ENCODE measurements around the gene ODF2L.
"Not testable (repeated sequence)": the region's sequence is repeated elsewhere in the genome, so short reads cannot be mapped to it uniquely, and the experiment has no call there.

ODF2L gene

GRCh38 chr1:86365896-86366295, 30.2 kb downstream of the ODF2L start:
- DNase-seq (ENCODE audit: low spot score in 2 of 2), result no peak
- H3K27me3 Mint-ChIP-seq, result no peaks in the 10 kb centered on the region
- no peak for ATAC-seq (ENCODE audit: low read depth)
- H3K9me3 Mint-ChIP-seq, result no peaks in the 10 kb centered on the region
- no peak overlapping the region for H3K27ac Mint-ChIP-seq
- no peak overlapping the region for H3K4me3 Mint-ChIP-seq
- H3K36me3 Mint-ChIP-seq, result peaks cover 14% of the 10 kb centered on the region
- no peaks in the 10 kb centered on the region for H3K4me1 Mint-ChIP-seq

- H3K36me3 Mint-ChIP-seq, result peaks cover 21% of the 10 kb centered on the region
- ATAC-seq (ENCODE audit: low read depth) (no peak), DNase-seq (ENCODE audit: low spot score in 2 of 2) (no peak)
- no peaks in the 10 kb centered on the region for H3K4me1 Mint-ChIP-seq
- H3K27ac Mint-ChIP-seq, result no peak overlapping the region
- H3K9me3 Mint-ChIP-seq, result no peaks in the 10 kb centered on the region
- no peaks in the 10 kb centered on the region for H3K27me3 Mint-ChIP-seq
- H3K4me3 Mint-ChIP-seq, result no peak overlapping the region
These were observed 33.3 kb downstream of the ODF2L start for GRCh38 chr1:86362807-86363206.

DNA sequence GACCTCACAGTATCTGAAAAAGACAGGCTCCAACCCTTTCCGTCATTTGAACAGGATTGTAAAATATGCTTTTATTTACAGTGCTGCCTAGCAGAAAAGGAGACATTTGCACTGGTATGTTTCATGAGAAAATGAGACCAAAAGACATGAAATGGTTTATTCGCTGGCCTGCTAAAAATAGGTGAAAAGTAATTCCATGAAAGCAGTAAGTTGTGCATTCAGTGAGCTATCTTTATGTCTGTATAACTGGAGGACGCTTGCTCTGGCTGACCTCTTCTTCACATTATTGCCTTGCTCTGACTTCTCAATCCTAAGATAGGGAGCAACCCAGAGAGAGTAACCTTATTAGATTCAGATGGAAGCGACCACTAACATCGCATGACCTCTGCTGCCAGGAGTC, 38.3 kb downstream of the ODF2L start:
- peaks cover 34% of the 10 kb centered on the region for H3K36me3 Mint-ChIP-seq
- H3K27me3 Mint-ChIP-seq, result no peaks in the 10 kb centered on the region
- no peak overlapping the region for H3K4me3 Mint-ChIP-seq
- peaks cover under 1% of the 10 kb centered on the region for H3K9me3 Mint-ChIP-seq
- ATAC-seq (ENCODE audit: low read depth) (no peak), DNase-seq (ENCODE audit: low spot score in 2 of 2) (no peak)
- no peaks in the 10 kb centered on the region for H3K4me1 Mint-ChIP-seq
- no peak overlapping the region for H3K27ac Mint-ChIP-seq

DNA sequence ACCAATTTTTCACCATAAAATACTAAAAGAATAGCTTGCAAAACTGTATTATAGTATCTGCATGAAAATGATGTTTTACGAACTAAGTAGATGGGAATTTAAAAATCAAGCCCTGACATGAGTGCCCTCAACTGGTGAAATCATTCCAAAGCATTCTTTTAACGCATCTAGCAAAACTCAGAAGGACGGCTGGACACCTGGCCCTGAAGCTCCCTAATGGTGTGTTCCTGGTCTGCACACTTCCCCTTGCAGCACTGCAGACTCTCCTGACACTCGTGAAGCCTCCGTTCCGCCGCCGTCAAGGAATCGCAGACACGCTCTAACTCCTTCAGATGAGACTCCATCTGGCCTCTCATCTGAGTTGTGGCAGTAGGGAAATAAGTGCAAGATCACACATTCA, 39.9 kb downstream of the ODF2L start:
- Mint-ChIP-seq H3K27me3 (no peaks in the 10 kb centered on the region), H3K9me3 (peaks cover 5% of the 10 kb centered on the region), H3K4me3 (no peak overlapping the region), H3K36me3 (peaks cover 37% of the 10 kb centered on the region), H3K27ac (no peak overlapping the region), H3K4me1 (no peaks in the 10 kb centered on the region)
- ATAC-seq (ENCODE audit: low read depth) (no peak), DNase-seq (ENCODE audit: low spot score in 2 of 2) (no peak)

DNA sequence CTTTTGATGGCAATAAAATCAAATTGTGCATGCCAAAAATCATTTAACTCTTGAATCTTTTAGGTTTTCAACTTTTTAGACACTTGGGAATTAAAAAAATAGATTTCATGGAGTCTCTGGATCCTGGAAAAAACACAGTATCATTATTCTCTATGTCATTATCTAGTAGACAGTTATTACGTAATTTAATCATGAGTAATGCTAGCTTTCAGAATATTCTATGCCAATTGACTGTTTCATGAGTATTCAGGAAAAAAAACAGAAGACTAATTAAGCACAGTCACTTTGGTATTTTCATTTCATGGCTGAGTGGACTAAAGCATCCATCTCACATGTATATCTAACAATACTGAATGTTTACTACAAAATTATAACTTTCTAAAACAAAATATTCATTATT, 44.0 kb downstream of the ODF2L start:
- ATAC-seq (ENCODE audit: low read depth) (no peak), DNase-seq (ENCODE audit: low spot score in 2 of 2) (no peak)
- no peaks in the 10 kb centered on the region for H3K27me3 Mint-ChIP-seq
- no peaks in the 10 kb centered on the region for H3K4me1 Mint-ChIP-seq
- peaks cover 34% of the 10 kb centered on the region for H3K36me3 Mint-ChIP-seq
- H3K27ac Mint-ChIP-seq, result no peak overlapping the region
- H3K9me3 Mint-ChIP-seq, result peaks cover 7% of the 10 kb centered on the region
- H3K4me3 Mint-ChIP-seq, result no peak overlapping the region

GRCh38 chr1:86350230-86350629, 45.9 kb downstream of the ODF2L start:
- peaks cover 28% of the 10 kb centered on the region for H3K36me3 Mint-ChIP-seq
- H3K27me3 Mint-ChIP-seq; H3K4me3 Mint-ChIP-seq; H3K4me1 Mint-ChIP-seq; H3K27ac Mint-ChIP-seq; H3K9me3 Mint-ChIP-seq; DNase-seq (ENCODE audit: low spot score in 2 of 2); ATAC-seq (ENCODE audit: low read depth): not testable (repeated sequence)

DNA sequence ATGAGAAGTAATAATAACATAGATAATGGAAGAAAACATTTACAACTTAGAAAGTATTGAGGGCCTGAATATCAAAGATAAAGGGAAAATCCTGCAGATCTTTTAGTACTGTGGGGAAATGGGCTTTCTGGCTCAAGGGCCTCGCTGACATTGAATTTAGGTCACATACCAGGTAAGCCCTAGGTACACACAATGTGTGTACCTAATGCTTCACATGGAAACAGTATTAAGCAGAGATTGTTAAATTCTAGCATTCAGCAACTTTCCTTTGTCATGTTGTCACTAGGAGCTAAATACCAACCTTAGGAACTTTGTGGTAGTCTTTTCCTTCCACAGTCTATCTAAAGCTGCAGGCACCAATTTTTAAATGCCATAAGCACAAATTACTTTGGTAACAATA, 49.7 kb downstream of the ODF2L start:
- Mint-ChIP-seq H3K36me3 (peaks cover 10% of the 10 kb centered on the region), H3K27me3 (no peaks in the 10 kb centered on the region), H3K9me3 (peaks cover 7% of the 10 kb centered on the region), H3K4me3 (no peak overlapping the region), H3K27ac (no peak overlapping the region), H3K4me1 (no peaks in the 10 kb centered on the region)
- ATAC-seq (ENCODE audit: low read depth), result no peak
- no peak for DNase-seq (ENCODE audit: low spot score in 2 of 2)

DNA sequence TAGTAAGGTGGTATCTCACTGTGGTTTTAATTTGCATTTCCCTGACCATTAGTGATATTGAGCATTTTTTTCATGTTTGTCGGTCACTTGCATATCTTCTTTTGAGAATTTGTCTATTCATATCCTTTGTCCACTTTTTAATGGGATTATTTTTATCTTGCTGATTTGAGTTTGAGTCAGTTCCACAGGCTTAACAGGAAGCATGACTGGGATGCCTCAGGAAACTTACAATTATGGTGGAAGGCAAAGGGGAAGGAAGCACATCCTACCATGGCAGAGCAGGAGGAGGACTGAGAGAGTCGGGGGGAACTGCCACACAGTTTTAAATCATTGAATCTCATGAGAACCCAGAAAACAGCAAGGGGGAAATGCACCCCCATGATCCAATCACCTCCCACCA, 51.1 kb downstream of the ODF2L start:
- Mint-ChIP-seq H3K4me3 (no peak overlapping the region), H3K36me3 (peaks cover 2% of the 10 kb centered on the region), H3K27ac (no peak overlapping the region), H3K27me3 (no peaks in the 10 kb centered on the region), H3K4me1 (no peaks in the 10 kb centered on the region), H3K9me3 (peaks cover 9% of the 10 kb centered on the region)
- no peak for DNase-seq (ENCODE audit: low spot score in 2 of 2)
- no peak for ATAC-seq (ENCODE audit: low read depth)

DNA sequence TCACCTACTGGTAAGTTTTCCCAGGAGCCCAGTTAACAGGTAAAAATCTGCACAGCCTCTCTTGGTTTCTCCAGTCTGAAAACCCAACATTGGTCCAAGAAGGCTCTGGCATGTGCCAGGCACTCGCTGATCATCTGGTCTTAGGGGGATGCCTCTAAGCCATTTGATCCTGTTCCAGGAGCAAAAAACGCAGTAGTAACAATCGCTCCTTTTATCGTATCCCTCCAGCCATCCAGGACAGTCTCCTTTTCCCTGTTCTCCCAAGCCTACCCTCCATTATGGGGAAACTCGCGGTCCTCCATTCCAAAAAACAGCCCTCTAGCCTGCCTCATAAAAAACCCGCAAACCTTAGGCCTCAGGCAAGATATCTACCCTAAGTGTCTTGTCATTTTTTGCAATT, 56.2 kb downstream of the ODF2L start:
- Mint-ChIP-seq H3K36me3 (no peaks in the 10 kb centered on the region), H3K27me3 (no peaks in the 10 kb centered on the region), H3K4me3 (no peak overlapping the region), H3K27ac (no peak overlapping the region), H3K9me3 (peaks cover 6% of the 10 kb centered on the region), H3K4me1 (no peaks in the 10 kb centered on the region)
- ATAC-seq (ENCODE audit: low read depth), result no peak
- DNase-seq (ENCODE audit: low spot score in 2 of 2), result no peak

DNA sequence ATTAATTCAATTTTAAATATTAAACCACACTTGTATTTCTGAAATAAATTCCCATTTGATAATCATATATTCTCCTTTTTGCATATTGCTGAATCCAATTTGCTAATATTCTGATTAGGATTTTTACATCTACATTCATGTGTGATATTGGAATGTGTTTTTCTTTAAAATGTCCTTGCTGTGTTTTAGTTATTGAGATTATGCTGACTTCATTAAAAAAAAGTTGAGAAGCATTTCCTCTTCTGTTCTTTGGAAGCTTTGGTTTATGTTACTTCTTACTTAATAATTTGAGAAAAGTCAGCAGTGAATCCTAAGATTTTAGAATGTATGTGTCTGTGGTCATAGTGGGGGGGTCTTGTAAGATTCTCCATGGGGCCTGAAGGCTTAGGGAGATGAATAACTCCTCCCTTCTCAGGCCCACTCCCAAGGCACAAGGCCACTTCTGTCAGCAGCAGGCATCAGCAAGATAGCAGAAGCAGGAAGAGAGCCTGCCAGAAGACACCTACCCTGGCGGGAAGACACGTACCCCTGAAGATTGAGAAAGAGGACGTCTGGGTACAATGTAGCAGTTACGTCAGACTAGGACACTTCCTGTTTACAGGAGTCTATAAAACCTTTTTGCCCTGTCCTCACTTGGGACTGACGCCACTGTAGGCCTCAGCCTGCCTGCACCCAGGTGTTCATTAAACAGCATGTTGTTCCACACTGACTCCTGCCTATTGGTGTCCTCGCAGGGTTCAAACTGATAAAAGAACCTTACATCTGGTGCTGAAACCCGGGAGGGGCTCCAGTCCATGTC, 56.9 kb downstream of the ODF2L start:
- Mint-ChIP-seq H3K4me3 (no peak overlapping the region), H3K9me3 (peaks cover 4% of the 10 kb centered on the region), H3K4me1 (no peaks in the 10 kb centered on the region), H3K36me3 (no peaks in the 10 kb centered on the region), H3K27ac (no peak overlapping the region), H3K27me3 (no peaks in the 10 kb centered on the region)
- ATAC-seq (ENCODE audit: low read depth) (peak; percentile 17), DNase-seq (ENCODE audit: low spot score in 2 of 2) (no peak)

DNA sequence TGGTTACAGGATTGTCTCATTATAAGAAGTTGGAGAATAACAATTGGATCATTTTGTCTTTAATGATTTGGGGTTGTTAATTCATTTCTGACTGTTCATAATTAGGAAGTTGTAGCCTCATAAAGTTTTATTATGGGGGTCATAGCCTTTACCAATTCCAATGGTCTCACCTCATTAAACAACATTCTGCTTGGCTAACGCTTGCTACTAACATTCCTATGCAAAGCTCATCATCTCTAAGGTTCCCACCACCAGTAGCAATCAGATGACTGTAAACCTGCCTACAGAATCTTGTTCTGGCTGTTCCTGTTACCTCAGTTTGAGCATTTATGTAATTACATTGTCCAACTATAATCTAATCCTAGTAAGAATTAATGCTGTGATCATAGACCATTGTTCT, 60.2 kb downstream of the ODF2L start:
- Mint-ChIP-seq H3K27ac (no peak overlapping the region), H3K9me3 (peaks cover 2% of the 10 kb centered on the region), H3K4me3 (no peak overlapping the region), H3K36me3 (no peaks in the 10 kb centered on the region), H3K4me1 (no peaks in the 10 kb centered on the region), H3K27me3 (peaks cover under 1% of the 10 kb centered on the region)
- no peak for DNase-seq (ENCODE audit: low spot score in 2 of 2)
- no peak for ATAC-seq (ENCODE audit: low read depth)

GRCh38 chr1:86325264-86325663, 70.9 kb downstream of the ODF2L start:
- H3K4me3 Mint-ChIP-seq, result no peak overlapping the region
- no peak overlapping the region for H3K27ac Mint-ChIP-seq
- H3K4me1 Mint-ChIP-seq, result no peaks in the 10 kb centered on the region
- DNase-seq (ENCODE audit: low spot score in 2 of 2), result no peak
- no peaks in the 10 kb centered on the region for H3K9me3 Mint-ChIP-seq
- peaks cover 7% of the 10 kb centered on the region for H3K27me3 Mint-ChIP-seq
- no peak for ATAC-seq (ENCODE audit: low read depth)
- H3K36me3 Mint-ChIP-seq, result no peaks in the 10 kb centered on the region

GRCh38 chr1:86324130-86324822, 71.8 kb downstream of the ODF2L start:
- ATAC-seq (ENCODE audit: low read depth), result no peak
- Mint-ChIP-seq H3K36me3 (no peaks in the 10 kb centered on the region), H3K9me3 (no peaks in the 10 kb centered on the region), H3K27me3 (peaks cover 4% of the 10 kb centered on the region), H3K4me3 (no peak overlapping the region), H3K27ac (no peak overlapping the region), H3K4me1 (no peaks in the 10 kb centered on the region)
- no peak for DNase-seq (ENCODE audit: low spot score in 2 of 2)

GRCh38 chr1:86322241-86322640, 73.9 kb downstream of the ODF2L start:
- DNase-seq (ENCODE audit: low spot score in 2 of 2) (no peak), ATAC-seq (ENCODE audit: low read depth) (no peak)
- Mint-ChIP-seq H3K4me3 (no peak overlapping the region), H3K27ac (no peak overlapping the region), H3K36me3 (no peaks in the 10 kb centered on the region), H3K9me3 (no peaks in the 10 kb centered on the region), H3K27me3 (peaks cover 3% of the 10 kb centered on the region), H3K4me1 (no peaks in the 10 kb centered on the region)

DNA sequence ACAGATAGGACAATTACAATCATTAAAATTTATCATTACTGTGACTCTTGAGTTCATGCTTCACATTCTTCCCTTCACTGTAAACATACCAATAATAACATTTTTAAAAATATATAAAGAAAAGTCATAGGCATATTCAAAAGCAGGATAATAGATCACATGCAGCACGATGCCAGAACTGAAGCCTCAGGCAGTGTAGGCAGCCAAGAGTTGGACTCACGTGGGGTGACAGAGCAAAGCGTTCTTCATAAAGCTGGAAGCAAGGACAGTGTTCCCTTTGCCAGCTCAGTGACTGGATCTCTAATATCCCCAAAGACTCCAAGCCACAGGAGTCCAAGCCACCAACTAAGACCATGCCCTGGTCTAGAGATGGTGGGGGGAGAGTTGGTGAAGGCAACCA, 77.7 kb downstream of the ODF2L start:
- Mint-ChIP-seq H3K27me3 (peaks cover 3% of the 10 kb centered on the region), H3K27ac (no peak overlapping the region), H3K4me3 (no peak overlapping the region), H3K9me3 (no peaks in the 10 kb centered on the region), H3K36me3 (no peaks in the 10 kb centered on the region), H3K4me1 (no peaks in the 10 kb centered on the region)
- no peak for ATAC-seq (ENCODE audit: low read depth)
- no peak for DNase-seq (ENCODE audit: low spot score in 2 of 2)
